HG02840 (cell line): ENCODE data around the gene STUM.

Source experiments
- ATAC-seq: cut with Tn5 transposase; IDR thresholded peaks from one replicate; pipeline ENCODE4 v1.9.1; 2021; ENCODE audit warnings: mild to moderate bottlenecking, moderate library complexity, moderate number of reproducible peaks; ENCODE audit not compliant: unreplicated experiment, low FRiP score

STUM gene

GRCh38 chr1:226646870-226647449 is 98.4 kb downstream of the STUM start:
- no peak for ATAC-seq

- ATAC-seq = no peak
Observed at GRCh38 chr1:226647719-226648118, 99.2 kb downstream of the STUM start.

GRCh38 chr1:226648421-226648820 is 99.9 kb downstream of the STUM start:
- ATAC-seq = no peak

GRCh38 chr1:226649244-226649643 is 100.7 kb downstream of the STUM start:
- no peak for ATAC-seq

GRCh38 chr1:226649780-226650179 is 101.2 kb downstream of the STUM start:
- no peak for ATAC-seq

- ATAC-seq = no peak
Observed at GRCh38 chr1:226650236-226650841, 101.8 kb downstream of the STUM start.

- no peak for ATAC-seq
Observed at GRCh38 chr1:226651041-226651731, 102.6 kb downstream of the STUM start.

GRCh38 chr1:226651732-226652105 is 103.2 kb downstream of the STUM start:
- ATAC-seq = no peak

- ATAC-seq = no peak
Observed at GRCh38 chr1:226652613-226653012, 104.0 kb downstream of the STUM start.

- ATAC-seq = peak; percentile 73
Observed at GRCh38 chr1:226653311-226653921, 104.9 kb downstream of the STUM start.

GRCh38 chr1:226654046-226654667 is 105.6 kb downstream of the STUM start:
- ATAC-seq = no peak

GRCh38 chr1:226654668-226655055 is 106.1 kb downstream of the STUM start:
- no peak for ATAC-seq

GRCh38 chr1:226655251-226656163 is 106.9 kb downstream of the STUM start:
- no peak for ATAC-seq

- no peak for ATAC-seq
Observed at GRCh38 chr1:226656201-226656600, 107.6 kb downstream of the STUM start.

- no peak for ATAC-seq
Observed at GRCh38 chr1:226656601-226657277, 108.2 kb downstream of the STUM start.

- no peak for ATAC-seq
Observed at GRCh38 chr1:226657895-226658545, 109.5 kb downstream of the STUM start.

GRCh38 chr1:226658546-226659125 is 110.1 kb downstream of the STUM start:
- no peak for ATAC-seq
